Endothelial cell of umbilical vein (primary cell): ENCODE results near the gene NEXN.

ENCODE experiments used
- EZH2 ChIP-seq: IDR thresholded peaks from 2 replicates; pipeline ENCODE4 v1.6.1; 2012; ENCODE audit warnings: borderline replicate concordance, low read depth, mild to moderate bottlenecking, moderate library complexity, low read length, inconsistent platforms; ENCODE audit not compliant: severe bottlenecking
- JUN ChIP-seq: IDR thresholded peaks from 2 replicates; pipeline ENCODE4 v1.6.1; 2011; ENCODE audit warnings: borderline replicate concordance, low read depth; ENCODE audit not compliant: insufficient read length, insufficient read depth
- POLR2A ChIP-seq: IDR thresholded peaks from 2 replicates; pipeline ENCODE4 v1.6.1; 2012; ENCODE audit warnings: low read depth, mild to moderate bottlenecking, control low read depth, low read length
- POLR2AphosphoS5 ChIP-seq: IDR thresholded peaks from 2 replicates; pipeline ENCODE4 v1.6.1; 2012; ENCODE audit warnings: low read depth, mild to moderate bottlenecking, control low read depth, low read length, moderate library complexity; ENCODE audit not compliant: insufficient read depth
- TF ChIP-seq, protein P1 (sequence below), 2 donors: IDR thresholded peaks; 1 replicate in 1 of 2; 2 replicates in 1 of 2; pipeline ENCODE4 v1.5.1; 2011; ENCODE audit warnings: low read length in 2 of 2, mild to moderate bottlenecking in 2 of 2, moderate library complexity in 2 of 2, control low read depth in 1 of 2, inconsistent platforms in 1 of 2, low read depth in 1 of 2; ENCODE audit not compliant: insufficient read depth in 1 of 2; ENCODE audit errors: extremely low read depth in 1 of 2

DNA sequence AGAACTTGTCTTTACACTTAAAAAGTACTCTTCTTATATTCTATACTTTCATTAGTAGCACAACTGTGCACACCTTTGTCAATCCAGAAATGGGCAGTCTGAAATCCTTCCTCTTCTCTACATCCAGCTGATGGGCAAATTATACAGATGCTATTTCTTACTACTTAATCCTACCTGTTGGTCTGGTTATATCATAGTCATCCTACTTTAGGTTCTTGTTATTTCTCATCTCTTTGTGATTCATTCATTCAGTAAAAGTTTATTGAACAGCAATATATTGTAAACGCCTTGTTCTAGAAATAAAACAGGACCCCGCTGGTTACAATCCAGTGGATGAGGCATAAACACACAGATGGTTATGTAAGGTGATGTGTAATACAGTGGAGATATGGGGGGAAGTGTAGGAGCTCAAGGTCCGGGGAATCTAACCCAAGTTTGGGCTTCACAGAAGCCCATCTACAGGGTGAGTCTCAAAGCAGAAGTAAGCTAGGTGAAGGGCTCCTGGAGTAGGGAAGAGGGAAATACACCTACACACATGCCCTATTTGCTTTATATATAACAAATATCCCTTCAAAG lies 102.3 kb downstream of the NEXN start:
- TF ChIP-seq, protein P1, sequence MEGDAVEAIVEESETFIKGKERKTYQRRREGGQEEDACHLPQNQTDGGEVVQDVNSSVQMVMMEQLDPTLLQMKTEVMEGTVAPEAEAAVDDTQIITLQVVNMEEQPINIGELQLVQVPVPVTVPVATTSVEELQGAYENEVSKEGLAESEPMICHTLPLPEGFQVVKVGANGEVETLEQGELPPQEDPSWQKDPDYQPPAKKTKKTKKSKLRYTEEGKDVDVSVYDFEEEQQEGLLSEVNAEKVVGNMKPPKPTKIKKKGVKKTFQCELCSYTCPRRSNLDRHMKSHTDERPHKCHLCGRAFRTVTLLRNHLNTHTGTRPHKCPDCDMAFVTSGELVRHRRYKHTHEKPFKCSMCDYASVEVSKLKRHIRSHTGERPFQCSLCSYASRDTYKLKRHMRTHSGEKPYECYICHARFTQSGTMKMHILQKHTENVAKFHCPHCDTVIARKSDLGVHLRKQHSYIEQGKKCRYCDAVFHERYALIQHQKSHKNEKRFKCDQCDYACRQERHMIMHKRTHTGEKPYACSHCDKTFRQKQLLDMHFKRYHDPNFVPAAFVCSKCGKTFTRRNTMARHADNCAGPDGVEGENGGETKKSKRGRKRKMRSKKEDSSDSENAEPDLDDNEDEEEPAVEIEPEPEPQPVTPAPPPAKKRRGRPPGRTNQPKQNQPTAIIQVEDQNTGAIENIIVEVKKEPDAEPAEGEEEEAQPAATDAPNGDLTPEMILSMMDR (IDR thresholded peaks at IDR 0.05; ENCODE audit: extremely low read depth in 1 of 2, insufficient read depth in 1 of 2, low read depth in 1 of 2, low read length in 2 of 2): no peak
- TF ChIP-seq EZH2: no peak
- no peak for TF ChIP-seq JUN
- no peak for TF ChIP-seq POLR2AphosphoS5
- no peak for TF ChIP-seq POLR2A
